IMR-90 (cell line): ENCODE data around the gene MYL10. TPM values are rescaled to one million over a fixed set of nuclear protein-coding genes. Genes with fewer than 3 reads are reported as not detected.

Experiments
- ATAC-seq: fragments of 200-7000 bp; cut with Tn5 transposase; 2 replicates; pipeline ENCODE4 v1.9.1; 2020; ENCODE audit warnings: low read depth, mild to moderate bottlenecking, moderate library complexity
- BruUV-seq: library from RNA; stranded (reverse); fragments of 400-500 nt; replicated peaks from 2 replicates; lab custom pipeline; 2021; lab: Mats Ljungman, UMichigan
- CTCF ChIA-PET: fragments of 300-600 bp; formaldehyde crosslinking; extraction: SDS; loops from one replicate; lab custom pipeline; 2021; ENCODE audit warnings: antibody characterized with exemption; lab: Yijun Ruan, JAX
- POLR2A ChIA-PET: fragments of 300-600 bp; sonication (Branson Sonifier 250); formaldehyde crosslinking; loops from one replicate; lab custom pipeline; 2022; ENCODE audit warnings: antibody characterized with exemption; ENCODE audit not compliant: unreplicated experiment; lab: Charles Lee
- DNase-seq: peaks from one replicate; pipeline ENCODE4 v3.0.0; 2013
- H2AFZ ChIP-seq: replicated peaks from 2 replicates; pipeline ENCODE3; 2013; ENCODE audit warnings: low read length, mild to moderate bottlenecking; ENCODE audit not compliant: poor library complexity
- H2AK5ac ChIP-seq: 2 replicates; pipeline ENCODE4 v1.6.1; 2013; ENCODE audit warnings: low read depth, low read length, inconsistent platforms
- H2AK9ac ChIP-seq: replicated peaks from 2 replicates; pipeline ENCODE3; 2013; ENCODE audit warnings: mild to moderate bottlenecking, low read depth, low read length, moderate library complexity; ENCODE audit not compliant: poor library complexity
- H2BK120ac ChIP-seq: 2 replicates; pipeline ENCODE4 v1.6.1; 2013; ENCODE audit warnings: low read depth, low read length, inconsistent platforms
- H2BK15ac ChIP-seq: 3 replicates; pipeline ENCODE4 v1.6.1; 2013; ENCODE audit warnings: low read depth, low read length, inconsistent platforms
- H2BK20ac ChIP-seq: 2 replicates; pipeline ENCODE4 v1.6.1; 2013; ENCODE audit warnings: low read depth, mild to moderate bottlenecking, inconsistent platforms, low read length, moderate library complexity
- H2BK5ac ChIP-seq: 2 replicates; pipeline ENCODE4 v1.6.1; 2013; ENCODE audit warnings: mild to moderate bottlenecking, low read depth, low read length, inconsistent platforms; ENCODE audit not compliant: poor library complexity, severe bottlenecking
- H3K14ac ChIP-seq: replicated peaks from 2 replicates; pipeline ENCODE4 v1.6.1; 2013; ENCODE audit warnings: low read depth, low read length, inconsistent platforms
- H3K18ac ChIP-seq: 2 replicates; pipeline ENCODE4 v1.6.1; 2013; ENCODE audit warnings: low read depth, low read length, control low read depth
- H3K23ac ChIP-seq: 2 replicates; pipeline ENCODE4 v1.6.1; 2013; ENCODE audit warnings: low read depth, low read length, inconsistent platforms
- H3K27ac ChIP-seq: 2 replicates; pipeline ENCODE4 v1.5.1; 2013; ENCODE audit warnings: mild to moderate bottlenecking, control low read depth, low read length; ENCODE audit not compliant: insufficient read depth
- H3K27me3 ChIP-seq: 2 replicates; pipeline ENCODE4 v1.6.1; 2013; ENCODE audit warnings: low read length; ENCODE audit not compliant: control insufficient read depth, insufficient read depth
- H3K36me3 ChIP-seq: 2 replicates; pipeline ENCODE4 v1.6.1; 2013; ENCODE audit warnings: low read length, mixed read lengths; ENCODE audit not compliant: control insufficient read depth, insufficient read depth
- H3K4ac ChIP-seq: 2 replicates; pipeline ENCODE4 v1.6.1; 2013; ENCODE audit warnings: low read depth, low read length, inconsistent platforms
- H3K4me1 ChIP-seq: 2 replicates; pipeline ENCODE4 v1.6.1; 2013; ENCODE audit warnings: low read length, mixed read lengths; ENCODE audit not compliant: control insufficient read depth, insufficient read depth
- H3K4me2 ChIP-seq: 2 replicates; pipeline ENCODE4 v1.6.1; 2013; ENCODE audit warnings: low read depth, mild to moderate bottlenecking, control low read depth, low read length, moderate library complexity
- H3K4me3 ChIP-seq: 2 replicates; pipeline ENCODE4 v1.5.1; 2013; ENCODE audit warnings: low read depth, mild to moderate bottlenecking, control low read depth, low read length, moderate library complexity; ENCODE audit not compliant: insufficient read depth
- H3K56ac ChIP-seq: 2 replicates; pipeline ENCODE4 v1.6.1; 2013; ENCODE audit warnings: low read length, inconsistent platforms; ENCODE audit not compliant: insufficient read depth; ENCODE audit errors: extremely low read depth
- H3K79me1 ChIP-seq, 2 experiments: 2 replicates each; pipeline ENCODE4 v1.6.1; 2013; ENCODE audit warnings: low read length in 2 of 2, inconsistent platforms in 1 of 2, low read depth in 1 of 2
- H3K9ac ChIP-seq: 2 replicates; pipeline ENCODE4 v1.6.1; 2013; ENCODE audit warnings: low read depth, low read length, control low read depth
- H3K9me1 ChIP-seq: 2 replicates; pipeline ENCODE4 v1.6.1; 2013; ENCODE audit warnings: low read length, inconsistent platforms; ENCODE audit not compliant: insufficient read depth
- H3K9me3 ChIP-seq: 2 replicates; pipeline ENCODE4 v1.6.1; 2013; ENCODE audit warnings: low read length; ENCODE audit not compliant: control insufficient read depth, insufficient read depth
- H4K20me1 ChIP-seq: 2 replicates; pipeline ENCODE4 v1.6.1; 2013; ENCODE audit warnings: low read length, inconsistent platforms; ENCODE audit not compliant: insufficient read depth
- H4K5ac ChIP-seq: 2 replicates; pipeline ENCODE4 v1.6.1; 2013; ENCODE audit warnings: mild to moderate bottlenecking, low read depth, low read length, control low read depth
- H4K8ac ChIP-seq, 2 experiments: 2 replicates each; pipeline ENCODE4 v1.6.1; 2013; ENCODE audit warnings: low read depth in 2 of 2, low read length in 2 of 2, control low read depth in 1 of 2, inconsistent platforms in 1 of 2
- H4K91ac ChIP-seq: 2 replicates; pipeline ENCODE4 v1.6.1; 2013; ENCODE audit warnings: low read depth, low read length, inconsistent platforms; ENCODE audit not compliant: insufficient read depth
- BHLHE40 ChIP-seq: fragments of 150-350 bp; IDR thresholded peaks from 2 replicates; pipeline ENCODE4 v1.6.1; 2016; ENCODE audit warnings: mild to moderate bottlenecking, low read depth, low read length
- CEBPB ChIP-seq: IDR thresholded peaks from 2 replicates; pipeline ENCODE4 v1.6.1; 2012; ENCODE audit warnings: low read depth, low read length, improper control_type of control experiment
- CHD1 ChIP-seq: IDR thresholded peaks from 2 replicates; pipeline ENCODE4 v1.6.1; 2012; ENCODE audit warnings: low read depth, low read length, improper control_type of control experiment
- ELK1 ChIP-seq: fragments of 150-350 bp; IDR thresholded peaks from 2 replicates; pipeline ENCODE4 v1.6.1; 2016; ENCODE audit warnings: low read depth, mild to moderate bottlenecking, low read length, moderate library complexity, borderline replicate concordance
- FOS ChIP-seq: fragments of 150-350 bp; IDR thresholded peaks from 2 replicates; pipeline ENCODE4 v1.6.1; 2016; ENCODE audit warnings: low read depth, low read length
- MAFK ChIP-seq: IDR thresholded peaks from 2 replicates; pipeline ENCODE4 v1.6.1; 2012; ENCODE audit warnings: low read depth, low read length, improper control_type of control experiment
- MAZ ChIP-seq: IDR thresholded peaks from 2 replicates; pipeline ENCODE4 v1.6.1; 2012; ENCODE audit warnings: low read depth, mild to moderate bottlenecking, low read length, improper control_type of control experiment, moderate library complexity, borderline replicate concordance
- MXI1 ChIP-seq: IDR thresholded peaks from 2 replicates; pipeline ENCODE4 v1.6.1; 2012; ENCODE audit warnings: low read depth, mild to moderate bottlenecking, low read length, moderate library complexity, borderline replicate concordance
- NFE2L2 ChIP-seq: fragments of 150-350 bp; IDR thresholded peaks from 2 replicates; pipeline ENCODE4 v1.6.1; 2016; ENCODE audit warnings: low read depth, mild to moderate bottlenecking, low read length
- POLR2A ChIP-seq: IDR thresholded peaks from 2 replicates; pipeline ENCODE4 v1.6.1; 2012; ENCODE audit warnings: mild to moderate bottlenecking, low read depth, low read length
- RAD21 ChIP-seq: IDR thresholded peaks from 2 replicates; pipeline ENCODE4 v1.6.1; 2012; ENCODE audit warnings: low read length, improper control_type of control experiment
- RCOR1 ChIP-seq: IDR thresholded peaks from 2 replicates; pipeline ENCODE4 v1.6.1; 2012; ENCODE audit warnings: mild to moderate bottlenecking, low read length, improper control_type of control experiment; ENCODE audit not compliant: insufficient replicate concordance
- RFX5 ChIP-seq: IDR thresholded peaks from 2 replicates; pipeline ENCODE4 v1.8.0; 2012; ENCODE audit warnings: low read depth, mild to moderate bottlenecking, low read length, moderate library complexity
- SMC3 ChIP-seq: fragments of 150-350 bp; IDR thresholded peaks from 2 replicates; pipeline ENCODE4 v1.6.1; 2016; ENCODE audit warnings: low read depth, mild to moderate bottlenecking, antibody characterized with exemption, low read length, moderate library complexity
- USF2 ChIP-seq: fragments of 150-350 bp; IDR thresholded peaks from 2 replicates; pipeline ENCODE4 v1.6.1; 2017; ENCODE audit warnings: mild to moderate bottlenecking, antibody characterized with exemption, low read length, low read depth
- WGBS, 2 experiments: methylation state at CpG; one replicate each; pipeline versions ENCODE4 v1.1.5 to v1.1.7; 2013; ENCODE audit warnings: missing lambda C conversion rate in 2 of 2; ENCODE audit not compliant: insufficient read length in 1 of 2; ENCODE audit errors: extremely low coverage in 2 of 2; 5-methylcytosine and 5-hydroxymethylcytosine counted together
- dilution Hi-C: fragments of 300-500 bp; cut with HindIII; formaldehyde crosslinking; loops from one replicate; pipeline ENCODE4 v1.14.3; 2018; ENCODE audit warnings: low sequenced_read_pairs; ENCODE audit not compliant: unreplicated experiment
- in situ Hi-C: fragments of 300-500 bp; cut with MboI; formaldehyde crosslinking; loops from 3 replicates; pipeline ENCODE4 v1.14.3; 2019; ENCODE audit warnings: low sequenced_read_pairs, inconsistent platforms, mixed read lengths
- intact Hi-C: fragments of 100-400 bp; cut with micrococcal nuclease; formaldehyde crosslinking; loops from 2 replicates; pipeline ENCODE4 v1.10.0; 2022
- polyA plus RNA-seq, 3 experiments: library from polyadenylated mRNA; depleted of rRNA; stranded (reverse); fragments of >200 nt; gene quantifications; 2 replicates each; pipeline ENCODE4 v1.2.3, GENCODE V29; 2012; ENCODE audit warnings: low replicate concordance in 1 of 3
- total RNA-seq: library from RNA; depleted of rRNA; stranded (reverse); fragments of >200 nt; gene quantifications from 2 replicates; pipeline ENCODE4 v1.2.3, GENCODE V29; 2012
- TF ChIP-seq, protein P1 (sequence below): conservative IDR thresholded peaks from 2 replicates; pipeline ENCODE4 v1.5.1; 2012; ENCODE audit warnings: mild to moderate bottlenecking, low read depth, low read length, improper control_type of control experiment

Gene MYL10
- total and polyA plus RNA-seq, 2 of the 4 experiments (the other 2 are of a cell fraction) = not detected

- Histone ChIP-seq H3K9me1 (no peaks in the 10 kb centered on the region), H3K27me3 (peaks cover 32% of the 10 kb centered on the region), H4K20me1 (no peaks in the 10 kb centered on the region), H3K9me3 (peaks cover 2% of the 10 kb centered on the region; the same call in 1 of the 2 replicates), H2AK9ac (no peak overlapping the region), H3K14ac (no peak overlapping the region), H2AK5ac (no peak overlapping the region), H2BK5ac (no peak overlapping the region), H3K4me1 (no peaks in the 10 kb centered on the region; the same call in 1 of the 2 replicates), H4K5ac (no peak overlapping the region), H4K8ac (no peak overlapping the region), H2BK15ac (no peak overlapping the region), H3K4ac (no peak overlapping the region), H4K91ac (no peak overlapping the region), H2BK20ac (no peak overlapping the region), H3K4me2 (peak overlapping the region; percentile 26; the same call in 1 of the 2 replicates), H3K4me3 (no peak overlapping the region), H2BK120ac (no peak overlapping the region), H2AFZ (no peak overlapping the region), H3K79me1 (no peaks in the 10 kb centered on the region), H3K9ac (no peak overlapping the region), H3K18ac (no peak overlapping the region), H3K56ac (no peak overlapping the region), H3K23ac (no peak overlapping the region), H3K36me3 (no peaks in the 10 kb centered on the region), H3K27ac (no peak overlapping the region)
- in situ Hi-C loops = no loop called here
- TF ChIP-seq USF2 (no peak), MXI1 (no peak), FOS (no peak), NFE2L2 (no peak), RAD21 (no peak), ELK1 (no peak), CHD1 (no peak), POLR2A (no peak), CEBPB (no peak), MAZ (no peak), SMC3 (no peak), BHLHE40 (no peak), RFX5 (no peak), MAFK (no peak), RCOR1 (no peak)
- TF ChIP-seq, protein P1, sequence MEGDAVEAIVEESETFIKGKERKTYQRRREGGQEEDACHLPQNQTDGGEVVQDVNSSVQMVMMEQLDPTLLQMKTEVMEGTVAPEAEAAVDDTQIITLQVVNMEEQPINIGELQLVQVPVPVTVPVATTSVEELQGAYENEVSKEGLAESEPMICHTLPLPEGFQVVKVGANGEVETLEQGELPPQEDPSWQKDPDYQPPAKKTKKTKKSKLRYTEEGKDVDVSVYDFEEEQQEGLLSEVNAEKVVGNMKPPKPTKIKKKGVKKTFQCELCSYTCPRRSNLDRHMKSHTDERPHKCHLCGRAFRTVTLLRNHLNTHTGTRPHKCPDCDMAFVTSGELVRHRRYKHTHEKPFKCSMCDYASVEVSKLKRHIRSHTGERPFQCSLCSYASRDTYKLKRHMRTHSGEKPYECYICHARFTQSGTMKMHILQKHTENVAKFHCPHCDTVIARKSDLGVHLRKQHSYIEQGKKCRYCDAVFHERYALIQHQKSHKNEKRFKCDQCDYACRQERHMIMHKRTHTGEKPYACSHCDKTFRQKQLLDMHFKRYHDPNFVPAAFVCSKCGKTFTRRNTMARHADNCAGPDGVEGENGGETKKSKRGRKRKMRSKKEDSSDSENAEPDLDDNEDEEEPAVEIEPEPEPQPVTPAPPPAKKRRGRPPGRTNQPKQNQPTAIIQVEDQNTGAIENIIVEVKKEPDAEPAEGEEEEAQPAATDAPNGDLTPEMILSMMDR = no peak
- intact Hi-C loops = no loop called here
- ATAC-seq (0 out of 2 replicates have a peak, but pooled peaks have one; percentile 17), DNase-seq (no peak)
- no TSS peak for BruUV-seq
- ChIA-PET POLR2A (no interaction called here), CTCF (no interaction called here)
- WGBS, 2 experiments = 47% methylated on average over 3 of the region's 18 CpGs; no CpG with 5 or more reads in 1 of the 2 experiments
- dilution Hi-C loops = no loop called here
Measured at GRCh38 chr7:101644879-101645278, 15.8 kb upstream of the MYL10 start.
